Activated T-helper 1 cell treated with Interleukin-2 at 50 U/mL for 16 hours (primary cell): Measurements from ENCODE around the gene USP37.

Source experiments
- DNase-seq: peaks from one replicate; pipeline ENCODE4 v3.0.0-alpha.2; 2020; ENCODE audit warnings: low read depth

USP37 gene

DNA sequence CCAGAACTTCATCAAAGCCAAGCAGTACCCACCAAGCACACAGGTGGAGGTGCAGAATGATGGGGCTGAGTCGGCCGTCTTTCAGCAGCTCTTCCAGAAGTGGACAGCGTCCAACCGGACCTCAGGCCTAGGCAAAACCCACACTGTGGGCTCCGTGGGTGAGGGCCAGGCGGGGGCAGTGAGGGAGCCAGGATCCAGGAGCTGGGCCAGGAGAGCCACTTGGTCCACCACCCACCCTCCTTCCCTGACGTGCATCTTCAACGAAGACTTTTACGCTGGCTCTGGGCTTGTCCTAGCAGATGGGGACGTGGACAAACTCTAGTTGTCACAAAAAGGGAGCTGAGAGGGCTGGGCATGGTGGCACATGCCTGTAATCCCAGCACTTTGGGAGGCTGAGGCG is 137.4 kb downstream of the USP37 start:
- no peak for DNase-seq

DNA sequence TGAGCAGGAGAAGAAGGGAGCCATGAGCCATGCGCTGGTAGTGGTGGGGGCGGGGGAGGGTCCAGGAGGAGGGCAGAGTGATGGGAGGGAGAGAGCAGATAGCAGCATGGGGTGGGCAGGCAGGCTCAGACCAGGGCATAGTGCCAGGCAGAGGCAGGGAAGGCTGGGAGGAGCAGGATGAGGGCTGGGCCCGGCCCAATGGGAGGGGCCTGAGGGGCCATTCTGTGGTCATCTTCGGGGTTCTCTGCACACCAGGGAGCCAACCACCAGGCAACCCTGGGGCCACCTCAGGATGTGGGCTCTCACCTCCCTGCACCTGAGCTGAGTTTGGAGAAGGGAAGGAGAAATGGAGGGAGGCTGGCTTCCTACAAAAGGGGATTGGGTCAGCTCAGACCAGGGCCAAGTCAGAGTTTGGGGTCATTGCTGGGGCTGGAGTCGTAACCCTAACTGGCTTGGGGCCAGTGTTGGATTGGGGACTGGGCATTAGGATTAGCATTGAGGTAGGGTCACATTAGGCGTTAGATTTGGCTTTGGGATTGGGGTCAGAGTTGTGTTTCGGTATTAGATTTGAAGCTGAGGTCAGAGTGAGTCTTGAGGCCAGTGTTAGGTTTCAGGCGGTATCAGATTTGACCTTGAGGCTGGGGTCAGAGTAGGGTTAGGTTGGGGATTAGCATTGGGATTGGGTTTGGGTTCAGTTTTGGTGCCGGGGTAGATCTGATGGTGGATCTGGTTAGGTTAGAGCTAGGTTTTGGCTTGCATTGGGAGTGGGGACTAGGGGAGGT is 138.0 kb downstream of the USP37 start:
- no peak for DNase-seq

- DNase-seq = no peak
These were observed 139.1 kb downstream of the USP37 start for GRCh38 chr2:218428846-218429558.

DNA sequence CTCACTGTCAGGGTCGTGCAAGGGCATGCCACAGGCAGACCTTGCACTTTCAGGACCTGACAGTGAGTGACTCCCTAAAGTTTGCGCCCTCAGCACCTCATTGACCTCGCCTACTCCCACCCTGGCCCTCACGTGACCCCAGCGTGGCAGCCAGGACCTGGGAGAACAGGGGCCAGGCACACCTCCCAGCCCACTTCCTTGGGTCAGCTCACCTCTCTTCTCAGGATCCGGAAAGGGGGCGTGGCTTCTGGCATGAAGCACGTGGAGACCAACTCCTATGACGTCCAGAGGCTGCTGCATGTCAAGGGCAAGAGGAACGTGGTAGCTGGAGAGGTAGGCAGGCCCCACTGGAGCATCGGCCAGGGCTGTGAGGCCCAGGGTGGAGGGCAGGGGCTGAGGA is 140.4 kb downstream of the USP37 start:
- DNase-seq = no peak

GRCh38 chr2:218425531-218425930 is 142.6 kb downstream of the USP37 start:
- DNase-seq = no peak

DNA sequence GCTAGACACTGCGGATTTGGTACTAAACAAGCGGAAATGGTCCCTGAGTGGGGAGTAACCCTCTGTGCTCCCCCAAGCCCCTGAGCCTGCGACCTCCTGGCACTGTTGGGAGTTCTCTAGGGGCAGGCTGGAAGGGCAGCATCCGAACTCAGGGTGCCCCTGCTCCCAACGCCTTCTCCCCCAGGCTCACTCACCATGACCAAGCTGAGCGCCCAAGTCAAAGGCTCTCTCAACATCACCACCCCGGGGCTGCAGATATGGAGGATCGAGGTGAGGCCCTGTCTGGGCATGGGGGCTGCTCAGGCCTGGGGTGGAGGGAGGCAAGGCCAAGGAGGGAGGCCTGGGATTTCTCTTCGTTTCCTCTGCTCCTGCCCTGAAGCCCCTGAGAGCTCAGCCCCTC is 144.6 kb downstream of the USP37 start:
- no peak for DNase-seq

DNA sequence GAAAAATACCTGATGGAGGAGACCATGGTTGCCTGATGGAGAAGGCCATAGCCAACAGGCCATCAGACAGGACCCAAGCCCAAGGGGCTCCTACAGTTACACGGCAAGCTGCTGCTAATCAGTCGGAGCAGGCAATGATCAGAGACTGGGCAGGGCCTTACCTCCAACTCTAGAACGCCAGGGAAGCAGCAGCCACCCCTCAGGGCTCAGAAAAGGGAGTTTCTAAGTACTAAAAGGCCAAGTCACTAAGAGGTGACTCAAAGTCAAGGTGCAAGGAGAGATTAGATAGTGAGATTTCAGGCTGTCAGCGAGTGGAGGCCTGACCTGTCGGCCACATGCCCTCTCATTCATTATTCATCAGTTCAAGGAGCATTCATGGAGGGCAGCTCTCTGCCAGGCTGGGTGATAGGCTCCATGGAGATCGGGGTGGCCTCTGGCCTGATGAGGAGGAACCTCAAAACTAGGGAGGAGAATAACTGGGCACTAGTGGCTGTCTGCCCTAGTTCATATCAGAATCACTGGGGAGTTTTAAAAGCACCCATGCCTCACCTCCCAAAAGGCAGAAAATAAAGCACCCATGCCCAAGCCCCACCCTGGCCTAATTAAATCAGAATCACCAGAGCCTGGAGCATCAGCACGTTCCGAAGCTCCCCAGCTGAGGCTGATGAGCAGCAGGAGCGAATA is 145.6 kb downstream of the USP37 start:
- DNase-seq = no peak

DNA sequence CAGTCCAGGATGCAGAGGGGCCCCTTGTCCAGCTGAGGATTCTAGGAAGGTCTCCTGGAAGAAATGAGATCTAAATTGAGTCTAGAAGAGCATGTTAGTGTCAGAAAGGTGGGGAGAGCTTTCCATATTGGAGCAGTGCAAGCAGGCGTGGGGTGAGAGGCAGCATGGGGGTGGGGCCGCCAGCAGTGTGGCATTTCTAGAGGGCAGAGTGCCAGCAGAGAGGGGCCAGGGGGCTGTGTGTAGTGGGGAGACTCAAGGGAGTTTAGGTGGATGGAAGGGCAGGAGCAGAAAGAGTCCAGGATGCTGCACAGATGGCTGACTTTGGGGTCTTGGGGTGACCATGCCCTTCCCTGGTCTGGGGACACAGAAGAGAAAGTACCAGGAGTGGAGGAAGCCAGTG is 147.1 kb downstream of the USP37 start:
- no peak for DNase-seq

- no peak for DNase-seq
These were observed 148.4 kb downstream of the USP37 start for GRCh38 chr2:218419630-218420216.

GRCh38 chr2:218418717-218419458 is 149.3 kb downstream of the USP37 start, which contains the start of gene VIL1:
Gene VIL1, plus strand, starts transcription at chr2:218419123. Its CDS starts 4,656 bp downstream, at chr2:218423779.
- DNase-seq = no peak

DNA sequence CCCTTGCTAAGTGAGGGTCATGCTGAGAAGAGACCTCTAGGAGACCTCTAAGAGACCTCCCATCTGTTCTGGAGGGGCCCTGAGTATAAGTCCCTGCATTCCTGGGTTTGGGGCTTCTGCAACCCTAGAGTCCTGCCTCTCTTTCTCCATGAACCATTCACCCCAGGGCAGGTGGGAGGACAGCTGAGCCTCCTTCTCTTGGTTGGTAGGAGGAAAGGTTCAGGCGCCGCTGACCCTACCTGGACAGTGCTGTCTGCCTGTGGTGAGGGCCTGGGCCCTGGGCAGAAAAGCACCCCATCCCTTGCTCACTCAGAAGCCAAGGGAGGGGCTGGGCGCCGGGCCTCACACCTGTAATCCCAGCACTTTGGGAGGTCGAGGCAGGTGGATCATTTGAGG is 149.8 kb downstream of the USP37 start:
- no peak for DNase-seq

- DNase-seq = no peak
These were observed 160.4 kb downstream of the USP37 start for GRCh38 chr2:218407717-218408116.

DNA sequence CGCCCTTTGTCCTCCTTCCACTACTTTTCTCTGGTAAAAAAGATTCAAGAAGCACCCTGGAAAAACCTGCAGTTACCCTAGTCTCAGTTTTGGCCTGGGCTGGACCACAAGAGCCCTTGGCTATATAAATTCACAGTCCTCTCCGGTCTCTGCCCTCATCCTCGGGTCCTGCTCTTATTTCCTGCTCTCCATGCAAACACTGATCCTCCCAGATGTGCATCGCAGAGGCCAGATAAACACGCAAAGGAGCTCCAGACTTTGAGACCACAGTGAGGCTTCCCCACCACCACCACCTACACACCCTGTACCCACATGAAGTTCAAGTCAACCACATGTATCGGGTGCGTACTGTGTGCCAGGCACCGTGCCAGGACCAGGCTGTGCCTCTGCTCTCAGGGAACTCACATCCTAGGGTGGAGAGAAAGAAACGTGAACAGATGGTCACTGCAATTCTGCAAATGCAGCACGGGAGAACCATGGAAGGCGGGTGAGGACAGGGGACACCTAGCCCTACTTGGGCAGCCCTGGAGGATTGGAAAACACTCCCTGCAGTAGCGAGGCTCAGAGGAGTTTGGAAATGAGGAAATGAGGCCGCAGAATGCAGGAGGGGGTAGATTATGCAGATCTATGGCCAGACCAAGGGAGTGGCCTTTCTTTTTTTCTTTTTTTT is 161.1 kb downstream of the USP37 start:
- peak; percentile 56 for DNase-seq

GRCh38 chr2:218406209-218406948 is 161.8 kb downstream of the USP37 start:
- DNase-seq = peak; percentile 94

DNA sequence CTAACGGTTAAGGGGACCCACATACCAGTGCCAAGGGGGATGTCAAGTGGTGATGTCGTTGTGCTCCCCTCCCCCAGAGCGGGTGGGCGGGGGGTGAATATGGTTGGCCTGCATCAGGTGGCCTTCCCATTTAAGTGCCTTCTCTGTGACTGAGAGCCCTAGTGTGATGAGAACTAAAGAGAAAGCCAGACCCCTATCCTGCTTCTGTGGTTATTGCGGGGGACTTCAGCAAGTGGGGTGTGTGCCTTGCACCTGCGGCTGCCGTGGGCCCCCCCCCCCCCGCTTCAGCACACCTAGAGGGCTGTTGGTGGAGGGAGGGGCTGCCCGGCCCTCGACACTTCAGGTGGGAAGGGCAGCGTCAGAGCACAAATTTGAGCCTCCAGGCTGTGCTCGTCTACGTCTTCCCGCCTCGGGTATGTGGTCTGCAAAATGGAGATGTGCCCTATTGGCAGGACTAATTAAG is 162.4 kb downstream of the USP37 start:
- no peak for DNase-seq

DNA sequence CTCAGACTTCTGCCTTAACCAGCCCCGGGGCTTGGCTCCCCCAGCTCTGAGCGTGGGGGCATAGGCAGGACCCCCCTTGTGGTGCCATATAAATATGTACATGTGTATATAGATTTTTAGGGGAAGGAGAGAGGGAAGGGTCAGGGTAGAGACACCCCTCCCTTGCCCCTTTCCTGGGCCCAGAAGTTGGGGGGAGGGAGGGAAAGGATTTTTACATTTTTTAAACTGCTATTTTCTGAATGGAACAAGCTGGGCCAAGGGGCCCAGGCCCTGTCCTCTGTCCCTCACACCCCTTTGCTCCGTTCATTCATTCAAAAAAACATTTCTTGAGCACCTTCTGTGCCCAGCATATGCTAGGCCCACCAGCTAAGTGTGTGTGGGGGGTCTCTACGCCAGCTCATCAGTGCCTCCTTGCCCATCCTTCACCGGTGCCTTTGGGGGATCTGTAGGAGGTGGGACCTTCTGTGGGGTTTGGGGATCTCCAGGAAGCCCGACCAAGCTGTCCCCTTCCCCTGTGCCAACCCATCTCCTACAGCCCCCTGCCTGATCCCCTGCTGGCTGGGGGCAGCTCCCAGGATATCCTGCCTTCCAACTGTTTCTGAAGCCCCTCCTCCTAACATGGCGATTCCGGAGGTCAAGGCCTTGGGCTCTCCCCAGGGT is 162.9 kb downstream of the USP37 start:
- no peak for DNase-seq

- no peak for DNase-seq
These were observed 163.6 kb downstream of the USP37 start for GRCh38 chr2:218404351-218405085.

DNA sequence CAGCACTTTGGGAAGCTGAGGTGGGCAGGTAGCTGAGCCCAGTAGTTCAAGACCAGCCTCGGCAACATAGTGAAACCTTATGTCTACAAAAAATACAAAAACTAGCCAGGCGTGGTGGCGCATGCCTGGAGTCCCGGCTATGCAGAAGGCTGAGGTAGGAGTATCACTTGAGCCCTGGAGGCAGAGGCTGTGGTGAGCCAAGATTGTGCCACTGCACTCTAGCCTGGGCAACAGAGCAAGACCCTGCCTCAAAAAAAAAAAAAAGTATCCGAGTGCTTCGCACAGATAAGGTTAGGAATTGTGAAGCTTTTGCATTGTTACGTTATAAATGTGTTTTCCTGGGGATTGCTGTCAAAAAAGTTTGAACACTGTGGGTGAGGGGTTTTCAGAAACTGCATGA is 164.3 kb downstream of the USP37 start:
- no peak for DNase-seq

- no peak for DNase-seq
These were observed 165.2 kb downstream of the USP37 start for GRCh38 chr2:218402911-218403411.
